Measurements from ENCODE around the gene PRR5L.
"Not testable (repeated sequence)": the region's sequence is repeated elsewhere in the genome, so short reads cannot be mapped to it uniquely, and the experiment has no call there.

The PRR5L gene

DNA sequence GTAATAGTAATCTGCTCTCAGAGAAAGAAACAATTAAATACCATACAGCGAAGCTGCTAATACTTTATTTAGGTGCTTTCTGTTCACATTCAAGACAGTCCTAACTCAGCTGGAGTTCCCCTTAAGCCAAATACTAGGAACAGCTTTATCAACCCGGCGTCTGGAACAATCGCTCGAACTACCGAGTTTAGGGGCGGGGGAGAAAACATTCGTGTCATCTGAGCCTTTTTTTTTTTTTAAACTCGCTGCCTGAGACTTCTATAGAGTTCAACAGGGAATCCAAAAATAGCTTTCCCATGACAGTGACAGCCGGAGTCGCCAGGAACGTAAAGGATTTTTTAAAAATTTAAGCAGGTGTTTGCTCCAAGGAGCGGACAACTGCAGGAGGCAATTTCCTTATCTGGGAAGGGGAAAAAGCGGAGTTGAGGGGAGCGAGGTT lies 213.1 kb downstream of the PRR5L start:
- H3K27me3 ChIP-seq (ENCODE audit: control insufficient read depth, insufficient read depth, low read length): no peaks in the 10 kb centered on the region
- H3K4me3 ChIP-seq (ENCODE audit: low read length): peak overlapping the region; percentile 93
- peak overlapping the region; percentile 76 for H3K9ac ChIP-seq (ENCODE audit: low read length)
- H3K36me3 ChIP-seq (ENCODE audit: control insufficient read depth, insufficient read depth, low read length): no peaks in the 10 kb centered on the region
- peaks cover 4% of the 10 kb centered on the region for H3K4me1 ChIP-seq (ENCODE audit: control insufficient read depth, insufficient read depth, low read length)
- peak overlapping the region; percentile 87 for H3K27ac ChIP-seq (ENCODE audit: low read depth, low read length)

DNA sequence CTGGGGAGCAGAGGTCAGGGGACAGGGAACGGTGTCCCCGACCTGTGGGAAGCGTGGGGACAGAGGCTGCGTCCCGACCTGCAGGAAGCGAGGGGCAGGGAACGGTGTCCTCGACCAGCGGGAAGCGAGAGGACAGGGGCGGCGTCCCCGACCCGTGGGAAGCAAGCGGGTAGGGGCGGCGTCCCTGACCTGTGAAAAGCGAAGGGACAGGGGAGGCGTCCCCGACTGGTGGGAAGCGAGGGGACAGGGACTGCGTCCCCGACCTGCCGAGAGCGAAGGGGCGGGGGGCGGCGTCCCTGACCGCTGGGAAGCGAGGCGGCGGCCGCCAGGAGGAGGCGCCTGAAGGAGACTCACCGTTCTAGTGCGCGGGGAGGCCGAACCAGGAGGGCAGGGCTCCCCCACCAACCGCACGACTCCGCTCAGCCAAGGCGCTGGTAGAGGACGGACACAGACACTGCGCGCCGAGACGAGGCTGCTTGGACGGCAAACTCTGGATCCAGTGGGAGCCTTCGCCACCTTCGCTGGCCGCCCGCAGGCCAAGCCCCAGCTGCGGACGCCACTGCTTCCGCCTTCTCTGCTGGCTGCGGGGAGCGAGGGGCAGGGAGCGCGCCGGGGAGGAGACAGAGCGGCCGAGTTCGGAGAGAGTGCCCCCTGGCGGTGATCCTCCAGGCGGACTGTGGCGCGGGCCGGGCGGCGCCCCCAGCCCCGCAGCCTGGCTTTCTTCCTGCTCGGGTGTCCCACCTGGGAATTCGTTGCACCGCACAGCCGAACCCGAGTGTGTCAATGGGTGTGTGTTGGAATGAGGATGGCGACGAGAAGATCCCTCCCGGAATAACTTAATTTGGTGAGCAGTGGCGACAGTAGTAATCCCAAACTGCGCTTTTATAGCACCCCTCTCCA lies 213.9 kb downstream of the PRR5L start, which contains the start of gene TRAF6:
TSS of gene TRAF6 (minus strand) at position 579 of the 900 bp plus-strand sequence. CDS start 8,757 bp downstream, outside the sequence.
- H3K27ac ChIP-seq (ENCODE audit: low read depth, low read length): peak within 1 kb of the TSS; percentile 87
- H3K36me3 ChIP-seq (ENCODE audit: control insufficient read depth, insufficient read depth, low read length): no peaks in the 10 kb centered on the region
- H3K4me3 ChIP-seq (ENCODE audit: low read length): peak within 1 kb of the TSS; percentile 93
- no peaks in the 10 kb centered on the region for H3K27me3 ChIP-seq (ENCODE audit: control insufficient read depth, insufficient read depth, low read length)
- H3K9ac ChIP-seq (ENCODE audit: low read length): peak within 1 kb of the TSS; percentile 76
- peaks cover 4% of the 10 kb centered on the region for H3K4me1 ChIP-seq (ENCODE audit: control insufficient read depth, insufficient read depth, low read length)

DNA sequence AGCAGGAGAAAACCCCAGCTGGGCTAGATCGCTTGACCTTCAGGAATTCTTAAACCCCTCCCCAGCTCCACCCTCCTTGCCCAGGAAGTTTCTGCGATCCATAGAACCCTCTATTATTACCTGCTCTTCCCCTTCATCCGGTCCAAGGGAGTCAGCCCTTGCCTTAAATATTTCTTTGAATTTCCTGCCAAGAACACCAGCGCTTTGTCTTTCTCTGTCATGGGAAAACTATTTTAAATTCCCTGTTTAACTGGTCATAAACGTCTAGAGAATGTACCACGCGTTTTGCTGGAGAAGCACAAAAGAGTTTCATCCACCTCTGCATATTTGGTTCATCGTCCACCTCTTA lies 214.5 kb downstream of the PRR5L start:
- Histone ChIP-seq H3K27me3 (ENCODE audit: control insufficient read depth, insufficient read depth, low read length) (no peaks in the 10 kb centered on the region), H3K36me3 (ENCODE audit: control insufficient read depth, insufficient read depth, low read length) (no peaks in the 10 kb centered on the region), H3K4me3 (ENCODE audit: low read length) (peak overlapping the region; percentile 93), H3K9ac (ENCODE audit: low read length) (peak overlapping the region; percentile 76), H3K4me1 (ENCODE audit: control insufficient read depth, insufficient read depth, low read length) (peaks cover 4% of the 10 kb centered on the region), H3K27ac (ENCODE audit: low read depth, low read length) (peak overlapping the region; percentile 87)

DNA sequence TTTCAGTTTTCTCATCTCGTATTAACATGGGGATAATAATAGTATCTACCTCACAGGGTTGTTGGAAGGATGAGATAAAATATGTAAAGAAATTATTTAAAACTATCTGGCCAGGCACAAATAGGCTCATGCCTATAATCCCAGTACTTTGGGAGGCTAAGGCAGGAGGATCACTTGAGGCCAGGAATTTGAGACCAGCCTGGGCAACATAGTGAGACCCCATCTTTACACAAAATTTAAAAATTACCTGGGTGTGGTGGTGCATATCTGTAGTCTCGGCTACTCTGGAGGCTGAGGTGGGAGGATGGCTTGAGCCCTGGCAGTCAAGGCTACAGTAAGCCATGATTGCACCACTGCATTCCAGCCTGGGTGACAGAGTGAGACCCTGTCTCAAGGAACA lies 215.0 kb downstream of the PRR5L start:
- H3K4me1 ChIP-seq (ENCODE audit: control insufficient read depth, insufficient read depth, low read length); H3K9ac ChIP-seq (ENCODE audit: low read length); H3K27me3 ChIP-seq (ENCODE audit: control insufficient read depth, insufficient read depth, low read length); H3K27ac ChIP-seq (ENCODE audit: low read depth, low read length); H3K36me3 ChIP-seq (ENCODE audit: control insufficient read depth, insufficient read depth, low read length): not testable (repeated sequence)
- H3K4me3 ChIP-seq (ENCODE audit: low read length): peak overlapping the region; percentile 93

DNA sequence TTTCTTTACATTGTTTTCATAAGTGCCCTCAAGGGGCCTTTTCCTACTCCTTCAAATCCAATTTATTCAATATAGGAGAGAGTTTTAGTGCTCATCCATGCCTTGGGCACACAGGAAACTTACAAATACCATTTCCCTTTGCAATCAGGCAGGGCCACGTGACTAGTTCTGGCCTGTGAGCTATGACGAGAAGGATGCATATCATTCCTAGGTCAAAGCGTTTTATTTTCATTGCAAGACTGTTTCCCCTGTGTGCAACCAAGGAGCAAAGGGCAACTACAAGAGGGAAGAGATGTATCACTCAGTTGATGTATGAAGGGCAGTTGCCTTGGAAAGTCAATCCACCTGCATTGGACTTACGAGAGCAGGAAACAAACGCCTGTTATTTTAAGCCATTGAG lies 215.9 kb downstream of the PRR5L start:
- Histone ChIP-seq H3K4me3 (ENCODE audit: low read length) (no peak overlapping the region), H3K27me3 (ENCODE audit: control insufficient read depth, insufficient read depth, low read length) (no peaks in the 10 kb centered on the region), H3K4me1 (ENCODE audit: control insufficient read depth, insufficient read depth, low read length) (peaks cover 4% of the 10 kb centered on the region), H3K27ac (ENCODE audit: low read depth, low read length) (no peak overlapping the region), H3K9ac (ENCODE audit: low read length) (no peak overlapping the region), H3K36me3 (ENCODE audit: control insufficient read depth, insufficient read depth, low read length) (no peaks in the 10 kb centered on the region)

DNA sequence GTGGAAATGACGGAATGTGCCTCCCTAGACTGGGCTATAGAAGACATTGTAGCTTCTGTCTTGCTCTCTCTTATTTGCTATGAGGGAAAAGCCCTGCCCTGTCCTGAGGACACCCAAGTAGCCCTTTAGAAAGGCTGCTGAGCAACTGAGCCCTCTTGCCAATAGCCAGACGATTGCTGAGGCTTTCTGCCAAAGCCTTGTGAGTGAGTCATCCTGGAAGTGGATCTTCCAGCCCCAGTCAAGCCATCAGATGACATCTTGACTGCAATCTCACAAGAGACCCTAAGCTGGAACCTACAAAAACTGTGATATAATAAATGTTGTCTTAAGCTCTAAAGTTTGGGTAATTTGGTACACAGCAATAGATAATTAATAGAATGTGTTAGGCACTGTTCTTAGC lies 217.9 kb downstream of the PRR5L start:
- Histone ChIP-seq H3K27ac (ENCODE audit: low read depth, low read length) (no peak overlapping the region), H3K9ac (ENCODE audit: low read length) (no peak overlapping the region), H3K27me3 (ENCODE audit: control insufficient read depth, insufficient read depth, low read length) (no peaks in the 10 kb centered on the region), H3K4me3 (ENCODE audit: low read length) (no peak overlapping the region), H3K36me3 (ENCODE audit: control insufficient read depth, insufficient read depth, low read length) (no peaks in the 10 kb centered on the region), H3K4me1 (ENCODE audit: control insufficient read depth, insufficient read depth, low read length) (no peaks in the 10 kb centered on the region)
